Skin of body (tissue), 2 donors: ENCODE data around the gene COMP. TPM values are rescaled to one million over a fixed set of nuclear protein-coding genes. Genes with fewer than 3 reads are reported as not detected.
"Not testable (repeated sequence)": the region's sequence is repeated elsewhere in the genome, so short reads cannot be mapped to it uniquely, and the experiment has no call there.

ENCODE experiments used
- DNase-seq: peaks from one replicate; lab custom pipeline; 2025; lab: John Stamatoyannopoulos, UW
- total RNA-seq: library from RNA; depleted of rRNA; stranded (reverse); fragments of >200 nt; gene quantifications from one replicate; pipeline ENCODE4 v1.2.3, GENCODE V29; 2014

The COMP gene
- total RNA-seq, 1 donor from 2014 or later, result 10.9 TPM

DNA sequence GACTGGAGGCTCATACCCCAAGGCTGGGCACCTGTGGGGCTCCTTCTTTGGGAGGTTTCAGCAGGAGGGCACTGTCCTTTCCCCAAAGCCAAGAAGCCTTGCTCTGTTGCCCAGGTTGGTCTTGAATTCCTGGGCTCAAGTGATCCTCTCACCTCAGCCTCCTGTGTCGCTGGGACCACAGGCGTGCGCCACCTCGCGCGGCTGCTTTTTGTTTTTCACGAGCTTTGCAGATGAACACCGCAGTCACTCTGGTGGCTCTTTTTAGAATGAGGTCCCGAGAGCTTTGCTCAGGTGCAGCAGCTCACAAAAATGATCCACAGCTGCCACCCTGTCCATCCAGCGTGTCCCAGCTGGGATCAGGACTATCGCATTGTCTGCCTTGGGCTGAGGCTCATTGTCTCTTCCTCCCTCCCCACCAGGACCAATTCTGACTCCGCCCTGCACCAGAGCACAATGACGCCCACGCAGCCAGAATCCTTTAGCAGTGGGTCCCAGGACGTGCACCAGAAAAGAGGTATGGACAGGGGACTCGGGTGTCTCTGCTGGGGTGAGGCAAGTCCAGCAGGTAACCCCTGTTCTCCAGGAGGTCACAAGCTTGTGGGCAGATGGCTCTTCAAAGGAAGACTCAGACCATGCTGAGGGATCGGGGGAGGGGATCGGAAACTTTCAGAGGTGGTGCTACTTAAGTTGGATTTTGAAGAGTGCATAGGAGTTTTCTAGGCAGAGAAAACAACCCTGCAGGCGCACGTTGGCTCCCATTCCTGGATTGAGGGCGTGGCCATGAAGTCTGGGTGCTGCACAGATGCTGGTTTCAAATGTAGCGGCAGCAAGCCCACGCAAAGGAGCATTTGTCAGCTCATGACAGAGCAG lies 41.5 kb downstream of the COMP start:
- no peak for DNase-seq

- DNase-seq, result no peak
These were observed 44.4 kb downstream of the COMP start for GRCh38 chr19:18746401-18747325.

DNA sequence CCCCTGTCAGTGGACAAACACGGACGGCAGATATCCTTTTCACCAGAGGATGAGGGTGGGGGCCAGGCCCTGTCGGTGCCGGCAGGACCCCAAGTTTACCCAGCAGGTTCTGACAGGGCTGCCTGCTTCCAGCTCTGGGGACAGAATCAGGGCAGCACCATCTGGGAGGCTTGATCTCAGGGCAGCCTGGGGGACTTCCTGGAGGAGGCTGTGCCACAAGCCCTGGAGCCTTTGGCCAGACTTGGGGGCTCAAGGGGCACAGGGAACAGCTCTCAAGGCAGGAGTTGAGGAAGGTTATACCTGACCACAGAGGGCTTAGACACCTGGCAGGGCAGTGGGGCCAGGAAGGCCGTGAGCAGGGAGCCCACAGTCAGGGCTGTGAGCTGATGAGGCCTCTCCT lies 45.2 kb downstream of the COMP start:
- DNase-seq, result no peak

DNA sequence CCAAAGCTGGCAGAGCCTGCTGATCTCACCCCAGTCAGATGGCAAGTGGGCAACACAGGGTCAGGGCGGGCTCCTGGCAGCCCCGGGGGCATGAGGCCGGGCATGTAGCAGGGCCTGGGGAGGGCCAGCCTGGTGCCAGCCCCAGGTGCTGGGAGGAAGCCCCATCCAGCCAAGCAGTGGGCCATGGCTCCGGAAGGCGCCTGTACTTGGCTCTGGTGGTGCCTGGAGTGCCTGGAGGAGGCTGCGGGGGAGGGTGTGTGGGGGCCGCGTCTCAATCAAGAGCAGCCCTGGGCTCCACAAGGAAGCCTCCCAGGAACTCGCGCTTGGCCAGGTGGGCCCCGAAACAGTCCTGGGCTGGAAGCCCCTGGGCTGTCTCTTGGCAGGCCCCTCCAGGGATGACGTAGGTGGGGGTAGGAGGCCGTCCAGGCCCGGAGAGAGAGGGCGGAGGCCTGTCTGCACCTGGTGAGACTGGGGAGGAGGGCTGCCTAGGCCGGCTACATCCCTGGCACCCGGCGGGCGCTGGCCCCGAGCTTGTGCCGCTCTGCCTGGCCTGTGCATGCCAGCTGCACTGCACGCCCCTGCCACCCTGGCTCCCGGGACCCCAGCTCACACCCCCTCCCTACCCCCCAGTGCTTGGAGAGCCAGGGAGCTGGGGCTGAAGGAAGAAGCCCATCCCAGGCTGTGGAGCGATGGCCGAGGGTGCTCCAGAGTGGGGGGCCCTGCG lies 45.9 kb downstream of the COMP start:
- DNase-seq, result no peak

- DNase-seq, result no peak
These were observed 47.2 kb downstream of the COMP start for GRCh38 chr19:18743784-18744418.

- no peak for DNase-seq
These were observed 48.0 kb downstream of the COMP start for GRCh38 chr19:18742838-18743783.

DNA sequence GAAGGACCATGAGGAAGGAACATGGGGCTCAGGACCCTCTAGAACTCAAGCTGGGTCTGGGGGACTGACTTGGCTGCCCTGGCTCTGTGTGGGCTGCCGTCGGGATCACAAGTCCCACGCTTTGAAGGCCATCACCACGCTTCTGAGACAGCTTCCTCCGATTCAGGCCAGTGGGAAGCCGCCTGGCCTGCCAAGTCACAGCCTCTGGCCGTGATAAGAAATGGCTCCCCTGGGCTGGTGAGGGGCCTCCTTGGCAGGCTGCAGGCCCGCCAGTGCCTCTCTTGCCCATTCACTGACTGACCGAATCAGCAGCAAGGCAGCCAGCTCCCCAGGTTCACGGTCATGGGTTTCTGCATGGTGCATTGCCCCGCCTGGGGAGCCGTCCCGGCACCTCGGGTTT lies 48.8 kb downstream of the COMP start:
- DNase-seq, result no peak

DNA sequence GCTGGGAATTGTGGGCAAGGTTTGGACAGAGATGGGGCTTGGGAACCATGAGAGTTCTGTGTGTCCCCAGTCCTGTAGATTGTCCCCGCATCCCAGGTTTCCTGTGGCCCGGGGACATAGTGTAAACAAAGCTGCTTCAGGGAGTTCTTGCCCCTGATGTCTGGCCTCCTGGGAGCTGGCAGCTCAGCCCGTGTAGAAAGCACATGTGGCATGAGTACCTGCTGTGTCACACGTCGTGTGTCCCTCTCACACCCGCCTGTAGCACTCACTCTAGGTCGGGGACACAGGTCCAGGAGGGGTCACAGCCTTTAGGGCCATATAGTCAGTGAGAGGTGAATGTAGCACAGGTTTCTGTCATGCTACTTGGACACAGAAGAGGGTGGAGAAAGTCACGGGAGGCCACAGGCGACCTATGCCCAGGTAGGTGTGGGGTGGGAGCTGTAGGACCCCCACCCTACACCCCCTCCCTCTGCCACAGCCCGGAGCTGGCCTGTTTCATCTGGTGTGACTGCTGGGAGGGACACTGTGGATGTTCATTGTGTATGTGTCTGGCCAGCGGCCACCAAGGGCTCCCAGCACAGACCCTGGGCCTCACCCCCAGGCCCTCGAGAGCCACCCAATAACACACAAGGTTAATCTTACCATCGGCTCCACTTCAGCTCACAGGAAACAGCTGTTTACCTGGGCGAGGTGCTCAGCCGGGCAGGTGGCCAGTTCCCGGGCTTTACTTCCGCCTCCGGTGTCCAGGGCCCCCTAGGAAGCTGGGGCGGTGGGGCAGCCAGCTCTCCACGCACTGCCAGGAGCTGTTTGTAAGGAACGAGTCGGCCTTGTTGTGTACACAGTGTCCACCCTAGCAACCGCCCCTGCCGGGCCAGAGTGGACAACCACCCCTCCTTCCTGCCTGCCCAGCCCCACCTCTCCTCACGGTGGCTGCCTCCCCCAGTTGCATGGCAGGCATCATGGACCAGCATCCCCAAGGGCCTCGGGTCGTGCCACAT lies 49.7 kb downstream of the COMP start:
- no peak for DNase-seq

- no peak for DNase-seq
These were observed 52.0 kb downstream of the COMP start for GRCh38 chr19:18738961-18739690.

DNA sequence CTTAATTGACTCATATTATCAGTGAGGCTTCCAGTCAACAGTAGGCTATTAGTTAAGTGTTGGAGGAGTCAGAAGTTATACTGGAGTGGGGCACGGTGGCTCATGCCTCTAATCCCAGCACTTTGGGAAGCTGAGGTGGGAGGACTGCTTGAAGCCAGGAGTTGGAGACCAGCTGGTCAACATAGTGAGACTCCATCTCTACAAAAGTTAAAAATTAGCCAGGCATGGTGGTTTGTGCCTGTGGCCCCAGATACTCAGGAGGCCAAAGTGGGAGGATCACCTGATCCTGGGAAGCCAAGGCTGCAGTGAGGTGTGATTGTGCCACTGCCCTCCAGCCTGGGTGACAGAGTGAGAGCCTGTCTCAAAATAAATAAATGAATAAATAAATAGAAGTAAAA lies 53.2 kb downstream of the COMP start:
- no peak for DNase-seq

DNA sequence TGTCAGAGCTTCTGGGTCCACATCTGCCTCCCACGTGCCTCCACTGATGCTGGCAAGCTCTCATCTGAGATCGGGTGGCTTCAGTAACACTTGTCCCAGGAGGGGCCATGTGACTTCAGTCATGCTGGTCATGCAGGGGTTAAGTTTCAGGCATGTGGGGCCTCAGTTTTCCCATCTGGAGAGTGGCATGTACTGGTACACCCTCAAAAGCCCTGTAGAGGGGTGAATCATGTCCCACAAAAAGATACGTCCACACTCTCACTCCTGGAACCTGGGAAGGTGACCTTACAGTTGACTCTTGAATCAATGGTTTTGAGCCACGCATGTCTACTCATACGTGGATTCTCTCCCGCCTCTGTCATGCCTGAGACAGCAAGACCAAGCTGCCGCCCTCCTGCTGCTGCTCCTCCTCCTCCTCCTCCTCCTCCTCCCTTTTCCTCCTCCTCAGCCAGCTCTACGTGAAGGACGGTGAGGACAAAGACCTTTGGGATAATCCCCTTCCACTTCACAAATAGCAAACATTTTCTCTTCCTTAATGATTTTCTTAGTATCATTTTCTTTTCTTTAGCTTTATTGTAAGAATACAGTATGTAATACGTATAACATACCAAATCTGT lies 53.7 kb downstream of the COMP start:
- no peak for DNase-seq

- no peak for DNase-seq
These were observed 54.4 kb downstream of the COMP start for GRCh38 chr19:18736415-18737336.

DNA sequence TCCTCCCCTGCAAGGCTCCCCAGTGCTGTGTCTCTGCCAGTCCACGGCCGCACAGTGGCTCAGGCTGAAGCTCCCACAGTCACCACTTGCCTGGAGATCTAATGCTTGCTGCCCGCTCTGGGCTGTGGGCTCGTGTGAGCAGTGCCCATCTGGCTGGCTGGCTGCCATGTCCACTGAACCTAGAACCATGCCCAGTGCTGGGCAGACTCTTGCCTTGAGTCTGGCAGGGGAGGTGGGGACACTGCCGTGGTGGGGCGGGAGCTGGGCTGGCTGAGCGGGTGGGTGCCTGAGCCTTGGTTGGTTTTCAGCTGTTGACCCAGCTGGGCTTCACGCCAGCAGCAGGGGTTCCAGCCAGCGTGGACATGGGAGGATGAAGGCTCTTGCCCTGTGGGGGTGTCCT lies 55.4 kb downstream of the COMP start:
- no peak for DNase-seq

- no peak for DNase-seq
These were observed 55.8 kb downstream of the COMP start for GRCh38 chr19:18735324-18735723.

GRCh38 chr19:18733762-18734332 lies 57.3 kb downstream of the COMP start:
- not testable (repeated sequence) for DNase-seq

DNA sequence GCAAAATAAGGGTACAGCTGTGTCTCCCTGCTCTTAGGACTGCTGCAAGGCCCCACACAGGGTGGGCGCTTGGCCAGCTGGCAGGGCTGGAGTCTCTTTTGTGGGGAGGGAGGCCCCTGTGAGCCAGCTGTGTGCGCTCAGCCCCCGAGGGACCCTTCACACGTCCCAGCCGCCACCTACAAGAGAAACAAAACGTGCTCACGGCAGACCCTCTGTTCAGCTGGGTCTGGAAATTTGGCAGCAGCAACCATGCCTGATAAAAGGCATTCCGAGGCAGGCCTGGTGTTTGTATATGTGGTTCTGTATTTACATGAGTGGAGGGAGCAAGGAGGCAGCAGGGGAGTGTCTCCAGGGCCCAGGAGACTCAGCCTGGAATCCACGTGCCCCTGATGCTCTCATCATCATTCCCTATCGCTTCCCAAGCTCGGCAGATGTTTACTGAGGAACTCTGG lies 57.9 kb downstream of the COMP start:
- peak; percentile 47 for DNase-seq
